ENCODE measurements around the gene TNFSF18. TPM values are rescaled to one million over a fixed set of nuclear protein-coding genes. Genes with fewer than 3 reads are reported as not detected.

TNFSF18 gene
- total and polyA plus RNA-seq, 2 donors (not counting 1 experiment from before 2014, with no cell fraction given): not detected

DNA sequence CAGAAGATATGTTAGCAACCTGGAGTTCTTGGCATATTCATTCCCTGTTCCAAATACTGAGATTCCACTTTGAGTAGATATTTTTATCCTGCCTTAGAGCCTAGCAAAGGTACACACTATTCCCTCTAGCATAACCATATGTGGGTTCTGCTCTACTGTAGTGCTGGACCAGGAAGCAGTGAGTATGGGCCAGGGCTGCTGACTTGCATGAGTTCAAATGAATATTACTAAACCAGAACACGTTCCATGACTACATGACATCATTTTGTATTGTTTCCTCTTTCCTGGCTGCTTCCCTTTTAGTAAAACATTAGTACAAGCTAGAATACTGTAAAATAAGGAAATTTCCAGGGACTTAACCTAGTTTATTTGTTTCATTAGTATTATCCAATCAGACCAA lies 41.1 kb downstream of the TNFSF18 start:
- Histone ChIP-seq H3K36me3 (replicated peaks in 1 of 2; ENCODE audit: control extremely low read depth in 1 of 2, control insufficient read depth in 1 of 2, extremely low read depth in 1 of 2, insufficient read depth in 2 of 2, low read length in 1 of 2) (no peaks in the 10 kb centered on the region), H3K9me3 (ENCODE audit: control extremely low read depth in 1 of 3, control insufficient read depth in 2 of 3, insufficient read depth in 1 of 3, low read length in 2 of 3) (no peaks in the 10 kb centered on the region), H3K27ac (ENCODE audit: low read length in 2 of 2) (no peak overlapping the region), H4K20me1 (ENCODE audit: control insufficient read depth, insufficient read depth, low read length, poor library complexity, severe bottlenecking) (no peaks in the 10 kb centered on the region), H3K4me2 (replicated peaks; ENCODE audit: low read depth, low read length, poor library complexity, severe bottlenecking) (no peak overlapping the region), H3K79me2 (ENCODE audit: control insufficient read depth, insufficient read depth, low read length) (no peaks in the 10 kb centered on the region), H2AFZ (ENCODE audit: insufficient read depth, low read depth, low read length, poor library complexity, severe bottlenecking) (no peak overlapping the region), H3K4me1 (ENCODE audit: control insufficient read depth in 2 of 2, insufficient read depth in 2 of 2, low read length in 2 of 2) (no peaks in the 10 kb centered on the region), H3K4me3 (ENCODE audit: control extremely low read depth in 1 of 5, extremely low read depth in 1 of 5, insufficient read depth in 1 of 5, low read depth in 2 of 5, low read length in 4 of 5) (no peak overlapping the region), H3K9ac (ENCODE audit: low read length) (no peak overlapping the region), H3K27me3 (replicated peaks in 1 of 4; ENCODE audit: control extremely low read depth in 1 of 4, control insufficient read depth in 3 of 4, insufficient read depth in 4 of 4, low read length in 3 of 4) (no peaks in the 10 kb centered on the region)
- no peak overlapping the region for H3K27ac Mint-ChIP-seq
- intact Hi-C loops (cut with micrococcal nuclease): no loop called here
- H3K27me3 Mint-ChIP-seq: no peaks in the 10 kb centered on the region
- CTCF ChIA-PET: interaction anchor here (0.5 kb wide), 1 partner anchor 164 kb away, joined by 3 read pairs; no protein-coding TSS in a partner anchor
- POLR2A ChIA-PET: no interaction called here
- DNase-seq (no peak), ATAC-seq (ENCODE audit: low read depth) (no peak)
- TF ChIP-seq, protein P1, sequence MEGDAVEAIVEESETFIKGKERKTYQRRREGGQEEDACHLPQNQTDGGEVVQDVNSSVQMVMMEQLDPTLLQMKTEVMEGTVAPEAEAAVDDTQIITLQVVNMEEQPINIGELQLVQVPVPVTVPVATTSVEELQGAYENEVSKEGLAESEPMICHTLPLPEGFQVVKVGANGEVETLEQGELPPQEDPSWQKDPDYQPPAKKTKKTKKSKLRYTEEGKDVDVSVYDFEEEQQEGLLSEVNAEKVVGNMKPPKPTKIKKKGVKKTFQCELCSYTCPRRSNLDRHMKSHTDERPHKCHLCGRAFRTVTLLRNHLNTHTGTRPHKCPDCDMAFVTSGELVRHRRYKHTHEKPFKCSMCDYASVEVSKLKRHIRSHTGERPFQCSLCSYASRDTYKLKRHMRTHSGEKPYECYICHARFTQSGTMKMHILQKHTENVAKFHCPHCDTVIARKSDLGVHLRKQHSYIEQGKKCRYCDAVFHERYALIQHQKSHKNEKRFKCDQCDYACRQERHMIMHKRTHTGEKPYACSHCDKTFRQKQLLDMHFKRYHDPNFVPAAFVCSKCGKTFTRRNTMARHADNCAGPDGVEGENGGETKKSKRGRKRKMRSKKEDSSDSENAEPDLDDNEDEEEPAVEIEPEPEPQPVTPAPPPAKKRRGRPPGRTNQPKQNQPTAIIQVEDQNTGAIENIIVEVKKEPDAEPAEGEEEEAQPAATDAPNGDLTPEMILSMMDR (IDR thresholded peaks at IDR 0.05): no peak
- TF ChIP-seq EZH2 (IDR thresholded peaks at IDR 0.05; ENCODE audit: borderline replicate concordance, insufficient read depth, low read depth, low read length, poor library complexity, severe bottlenecking): no peak
- H3K4me3 Mint-ChIP-seq: no peak overlapping the region
- H3K9me3 Mint-ChIP-seq (ENCODE audit: insufficient read depth): no peaks in the 10 kb centered on the region
- no CpG with 5 or more reads among the region's 1 CpG for WGBS (ENCODE audit: insufficient coverage)
- no peaks in the 10 kb centered on the region for H3K4me1 Mint-ChIP-seq

DNA sequence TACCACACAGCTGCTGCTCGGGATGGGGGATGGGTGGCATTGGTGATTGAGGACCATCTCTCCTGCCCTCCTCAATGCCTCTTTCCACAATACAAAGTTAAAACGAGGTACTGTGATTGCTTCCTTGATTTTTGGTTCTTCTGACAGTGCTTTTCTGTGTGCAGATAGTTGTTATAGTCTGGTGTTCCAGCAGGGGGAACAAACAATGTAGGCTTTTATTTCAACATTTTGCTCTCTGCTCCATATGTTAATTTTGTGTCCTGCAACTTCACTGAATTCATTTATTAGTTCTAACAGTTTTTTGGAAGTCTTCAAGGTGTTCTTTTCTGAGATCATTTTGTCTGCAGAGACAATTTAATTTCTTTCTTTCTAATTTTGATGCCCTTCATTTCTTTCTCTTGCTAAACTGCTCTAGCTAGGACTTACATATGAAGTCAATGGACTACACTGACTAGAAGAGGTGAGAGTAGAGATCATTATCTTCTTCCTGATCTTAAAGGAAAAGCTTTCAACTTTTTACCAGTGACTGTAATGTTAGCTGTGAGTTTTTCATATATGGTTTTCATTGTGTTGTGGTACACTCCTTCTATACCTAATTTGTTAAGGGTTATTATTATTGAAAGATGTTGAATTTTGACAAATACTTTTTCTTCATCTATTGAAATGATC lies 45.4 kb downstream of the TNFSF18 start:
- Histone ChIP-seq H3K4me3 (ENCODE audit: control extremely low read depth in 1 of 5, extremely low read depth in 1 of 5, insufficient read depth in 1 of 5, low read depth in 2 of 5, low read length in 4 of 5) (no peak overlapping the region), H3K36me3 (replicated peaks in 1 of 2; ENCODE audit: control extremely low read depth in 1 of 2, control insufficient read depth in 1 of 2, extremely low read depth in 1 of 2, insufficient read depth in 2 of 2, low read length in 1 of 2) (no peaks in the 10 kb centered on the region), H3K27ac (ENCODE audit: low read length in 2 of 2) (no peak overlapping the region), H2AFZ (ENCODE audit: insufficient read depth, low read depth, low read length, poor library complexity, severe bottlenecking) (no peak overlapping the region), H4K20me1 (ENCODE audit: control insufficient read depth, insufficient read depth, low read length, poor library complexity, severe bottlenecking) (no peaks in the 10 kb centered on the region), H3K9ac (ENCODE audit: low read length) (no peak overlapping the region), H3K9me3 (ENCODE audit: control extremely low read depth in 1 of 3, control insufficient read depth in 2 of 3, insufficient read depth in 1 of 3, low read length in 2 of 3) (peaks cover 0 to 2% (median 0%) of the 10 kb centered on the region in 3 donors), H3K4me2 (replicated peaks; ENCODE audit: low read depth, low read length, poor library complexity, severe bottlenecking) (no peak overlapping the region), H3K4me1 (ENCODE audit: control insufficient read depth in 2 of 2, insufficient read depth in 2 of 2, low read length in 2 of 2) (no peaks in the 10 kb centered on the region), H3K27me3 (replicated peaks in 1 of 4; ENCODE audit: control extremely low read depth in 1 of 4, control insufficient read depth in 3 of 4, insufficient read depth in 4 of 4, low read length in 3 of 4) (no peaks in the 10 kb centered on the region), H3K79me2 (ENCODE audit: control insufficient read depth, insufficient read depth, low read length) (no peaks in the 10 kb centered on the region)
- CTCF ChIA-PET: no interaction called here
- Mint-ChIP-seq H3K4me1 (no peaks in the 10 kb centered on the region), H3K9me3 (ENCODE audit: insufficient read depth) (peaks cover 8% of the 10 kb centered on the region), H3K27ac (no peak overlapping the region), H3K4me3 (no peak overlapping the region), H3K27me3 (no peaks in the 10 kb centered on the region)
- intact Hi-C loops (cut with micrococcal nuclease): no loop called here
- no peak for DNase-seq
- no peak for TF ChIP-seq EZH2 (IDR thresholded peaks at IDR 0.05; ENCODE audit: borderline replicate concordance, insufficient read depth, low read depth, low read length, poor library complexity, severe bottlenecking)
- TF ChIP-seq, protein P1 (IDR thresholded peaks at IDR 0.05): no peak
- no peak for ATAC-seq (ENCODE audit: low read depth)
- no CpG with 5 or more reads among the region's 2 CpGs for whole genome bisulfite sequencing (ENCODE audit: insufficient coverage)
- POLR2A ChIA-PET: no interaction called here
